ENCODE data around the gene KRTAP1-5.

DNA sequence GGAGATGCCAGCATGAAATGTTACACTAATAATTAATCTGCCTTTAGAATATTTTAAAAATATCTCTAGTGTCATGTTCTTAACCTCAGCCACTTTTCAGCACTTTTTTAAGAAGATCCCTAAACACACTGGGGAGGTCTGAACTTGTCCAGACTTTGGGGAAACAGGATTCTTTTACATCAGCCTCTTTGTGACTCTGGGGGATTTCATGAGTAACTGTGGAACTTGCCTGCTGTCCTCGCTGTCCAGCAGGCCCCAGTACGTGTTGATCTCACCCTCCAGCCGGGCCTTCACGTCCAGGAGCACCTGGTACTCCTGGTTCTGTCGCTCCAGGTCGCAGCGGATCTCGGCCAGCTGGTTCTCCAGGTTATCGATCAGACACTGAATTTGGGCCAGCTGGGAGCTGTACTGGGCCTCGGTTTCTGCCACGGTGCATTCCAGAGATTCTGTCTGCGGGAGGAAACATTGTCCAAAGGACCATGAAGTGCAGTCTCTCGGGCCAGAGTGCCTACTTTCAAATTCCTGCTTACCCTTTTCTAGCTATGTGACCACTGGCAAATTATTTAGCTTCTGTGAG, 48.3 kb downstream of the KRTAP1-5 start:
- TF ChIP-seq, protein P1, sequence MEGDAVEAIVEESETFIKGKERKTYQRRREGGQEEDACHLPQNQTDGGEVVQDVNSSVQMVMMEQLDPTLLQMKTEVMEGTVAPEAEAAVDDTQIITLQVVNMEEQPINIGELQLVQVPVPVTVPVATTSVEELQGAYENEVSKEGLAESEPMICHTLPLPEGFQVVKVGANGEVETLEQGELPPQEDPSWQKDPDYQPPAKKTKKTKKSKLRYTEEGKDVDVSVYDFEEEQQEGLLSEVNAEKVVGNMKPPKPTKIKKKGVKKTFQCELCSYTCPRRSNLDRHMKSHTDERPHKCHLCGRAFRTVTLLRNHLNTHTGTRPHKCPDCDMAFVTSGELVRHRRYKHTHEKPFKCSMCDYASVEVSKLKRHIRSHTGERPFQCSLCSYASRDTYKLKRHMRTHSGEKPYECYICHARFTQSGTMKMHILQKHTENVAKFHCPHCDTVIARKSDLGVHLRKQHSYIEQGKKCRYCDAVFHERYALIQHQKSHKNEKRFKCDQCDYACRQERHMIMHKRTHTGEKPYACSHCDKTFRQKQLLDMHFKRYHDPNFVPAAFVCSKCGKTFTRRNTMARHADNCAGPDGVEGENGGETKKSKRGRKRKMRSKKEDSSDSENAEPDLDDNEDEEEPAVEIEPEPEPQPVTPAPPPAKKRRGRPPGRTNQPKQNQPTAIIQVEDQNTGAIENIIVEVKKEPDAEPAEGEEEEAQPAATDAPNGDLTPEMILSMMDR (IDR thresholded peaks at IDR 0.05; ENCODE audit: poor library complexity) = no peak
- no peak for TF ChIP-seq EZH2 (IDR thresholded peaks at IDR 0.05; ENCODE audit: borderline replicate concordance)

Measured in hepatocyte (in vitro differentiated cells).